K562 (cell line): ENCODE measurements around the gene PRIM1.

Experiments
- ATF1 ChIP-seq, 2 experiments: fragments of 450-650 bp in 1 of 2; IDR thresholded peaks; 2 replicates each; pipeline ENCODE4 v1.6.1; 2016; ENCODE audit warnings: missing compliant biosample characterization in 1 of 2, missing genetic modification characterization in 1 of 2
- MAFK ChIP-seq: IDR thresholded peaks from 2 replicates; pipeline ENCODE4 v1.6.1; 2011; ENCODE audit warnings: low read length, improper control_type of control experiment
- MYBL2 ChIP-seq, 2 experiments: fragments of 450-650 bp in 1 of 2; sonication (generic) in 1 of 2; formaldehyde crosslinking in 1 of 2; IDR thresholded peaks; 2 replicates each; pipeline versions ENCODE4 v1.6.1 to v1.8.1; 2017 to 2022; ENCODE audit warnings: borderline replicate concordance in 1 of 2, inconsistent platforms in 1 of 2, low read depth in 1 of 2, mild to moderate bottlenecking in 1 of 2, missing genetic modification reagents in 1 of 2, moderate library complexity in 1 of 2
- NFYB ChIP-seq: IDR thresholded peaks from 2 replicates; pipeline ENCODE4 v1.6.1; 2011; ENCODE audit warnings: mild to moderate bottlenecking, moderate library complexity; ENCODE audit not compliant: insufficient read length; ENCODE audit errors: extremely low read depth
- NR1H2 ChIP-seq: sonication (generic); formaldehyde crosslinking; IDR thresholded peaks from 2 replicates; pipeline ENCODE4 v1.4.0; 2020; ENCODE audit warnings: mild to moderate bottlenecking, missing genetic modification reagents
- POLR2A ChIP-seq: fragments of 450-650 bp; conservative IDR thresholded peaks from 2 replicates; pipeline ENCODE4 v1.6.1; 2016
- POLR2AphosphoS2 ChIP-seq: IDR thresholded peaks from 2 replicates; pipeline ENCODE4 v1.6.1; 2012; ENCODE audit warnings: low read length, improper control_type of control experiment
- SMARCA5 ChIP-seq: fragments of 450-650 bp; IDR thresholded peaks from 2 replicates; pipeline ENCODE4 v1.6.1; 2016
- TRIM28 ChIP-seq: fragments of 450-650 bp; IDR thresholded peaks from 2 replicates; pipeline ENCODE4 v1.6.1; 2017
- U2AF2 ChIP-seq: fragments of 200-400 bp; formaldehyde crosslinking; optimal IDR thresholded peaks from 2 replicates; pipeline ENCODE3; 2017; ENCODE audit warnings: low read depth, mild to moderate bottlenecking, low read length
- WHSC1 ChIP-seq: IDR thresholded peaks from one replicate; pipeline ENCODE4 v1.6.1; 2012; ENCODE audit warnings: low read length, control low read depth, inconsistent platforms
- ZBTB7A ChIP-seq: IDR thresholded peaks from 2 replicates; pipeline ENCODE4 v1.6.1; 2011; ENCODE audit warnings: low read depth, mild to moderate bottlenecking, low read length, moderate library complexity, borderline replicate concordance; ENCODE audit not compliant: control insufficient read depth
- TF ChIP-seq, protein P1 (sequence below), 3 experiments: IDR thresholded peaks in 2 of 3; conservative IDR thresholded peaks in 1 of 3; 2 replicates each; pipeline ENCODE4 v1.5.1; 2011 to 2012; ENCODE audit warnings: low read length in 3 of 3, mild to moderate bottlenecking in 3 of 3, control low read depth in 2 of 3, improper control_type of control experiment in 1 of 3, inconsistent platforms in 1 of 3, low read depth in 1 of 3, mixed read lengths in 1 of 3, moderate library complexity in 1 of 3; ENCODE audit not compliant: insufficient read depth in 2 of 3
- TF ChIP-seq, protein P2 (sequence below): fragments of 450-650 bp; conservative IDR thresholded peaks from 2 replicates; pipeline ENCODE4 v1.6.1; 2016; ENCODE audit warnings: missing genetic modification characterization, low read depth, mild to moderate bottlenecking, missing compliant biosample characterization, moderate library complexity

GRCh38 chr12:56749853-56750252 lies 2.3 kb downstream of the PRIM1 start:
- TF ChIP-seq U2AF2, result no peak
- no peak for TF ChIP-seq TRIM28
- TF ChIP-seq, protein P1, sequence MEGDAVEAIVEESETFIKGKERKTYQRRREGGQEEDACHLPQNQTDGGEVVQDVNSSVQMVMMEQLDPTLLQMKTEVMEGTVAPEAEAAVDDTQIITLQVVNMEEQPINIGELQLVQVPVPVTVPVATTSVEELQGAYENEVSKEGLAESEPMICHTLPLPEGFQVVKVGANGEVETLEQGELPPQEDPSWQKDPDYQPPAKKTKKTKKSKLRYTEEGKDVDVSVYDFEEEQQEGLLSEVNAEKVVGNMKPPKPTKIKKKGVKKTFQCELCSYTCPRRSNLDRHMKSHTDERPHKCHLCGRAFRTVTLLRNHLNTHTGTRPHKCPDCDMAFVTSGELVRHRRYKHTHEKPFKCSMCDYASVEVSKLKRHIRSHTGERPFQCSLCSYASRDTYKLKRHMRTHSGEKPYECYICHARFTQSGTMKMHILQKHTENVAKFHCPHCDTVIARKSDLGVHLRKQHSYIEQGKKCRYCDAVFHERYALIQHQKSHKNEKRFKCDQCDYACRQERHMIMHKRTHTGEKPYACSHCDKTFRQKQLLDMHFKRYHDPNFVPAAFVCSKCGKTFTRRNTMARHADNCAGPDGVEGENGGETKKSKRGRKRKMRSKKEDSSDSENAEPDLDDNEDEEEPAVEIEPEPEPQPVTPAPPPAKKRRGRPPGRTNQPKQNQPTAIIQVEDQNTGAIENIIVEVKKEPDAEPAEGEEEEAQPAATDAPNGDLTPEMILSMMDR (IDR thresholded peaks at IDR 0.05 in 2 of 3, conservative IDR thresholded peaks at IDR 0.05 in 1 of 3; ENCODE audit: insufficient read depth in 2 of 3, low read depth in 1 of 3, low read length in 3 of 3), result no peak
- TF ChIP-seq, protein P2, sequence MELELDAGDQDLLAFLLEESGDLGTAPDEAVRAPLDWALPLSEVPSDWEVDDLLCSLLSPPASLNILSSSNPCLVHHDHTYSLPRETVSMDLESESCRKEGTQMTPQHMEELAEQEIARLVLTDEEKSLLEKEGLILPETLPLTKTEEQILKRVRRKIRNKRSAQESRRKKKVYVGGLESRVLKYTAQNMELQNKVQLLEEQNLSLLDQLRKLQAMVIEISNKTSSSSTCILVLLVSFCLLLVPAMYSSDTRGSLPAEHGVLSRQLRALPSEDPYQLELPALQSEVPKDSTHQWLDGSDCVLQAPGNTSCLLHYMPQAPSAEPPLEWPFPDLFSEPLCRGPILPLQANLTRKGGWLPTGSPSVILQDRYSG (tag), result no peak
- no peak for TF ChIP-seq POLR2AphosphoS2
- no peak for TF ChIP-seq WHSC1
- no peak for TF ChIP-seq MAFK
- no peak for TF ChIP-seq POLR2A
- TF ChIP-seq NFYB, result no peak
- no peak for TF ChIP-seq SMARCA5
- no peak for TF ChIP-seq NR1H2 (CRISPR knock-in tag)
- no peak for TF ChIP-seq MYBL2 (IDR thresholded peaks at IDR 0.05; ENCODE audit: low read depth)
- no peak for TF ChIP-seq MYBL2 (CRISPR knock-in tag; IDR thresholded peaks at IDR 0.05; ENCODE audit: borderline replicate concordance)
- no peak for TF ChIP-seq ZBTB7A
- no peak for TF ChIP-seq ATF1 (CRISPR knock-in tag; IDR thresholded peaks at IDR 0.05)
- TF ChIP-seq ATF1 (tag; IDR thresholded peaks at IDR 0.05), result no peak
